A673 (cell line): Measurements from ENCODE around the gene FSIP1.

ENCODE experiments used
- CTCF ChIP-seq: fragments of 300-800, 200-600 bp; sonication (generic); conservative IDR thresholded peaks from 2 replicates; pipeline ENCODE4 v1.5.1; 2017; ENCODE audit warnings: low read depth, mild to moderate bottlenecking, antibody characterized with exemption, low read length, moderate library complexity, mixed read lengths
- EZH2 ChIP-seq: fragments of 200-600 bp; sonication (generic); IDR thresholded peaks from 2 replicates; pipeline ENCODE4 v1.6.1; 2017; ENCODE audit warnings: borderline replicate concordance, low read depth, mild to moderate bottlenecking, mixed read lengths, antibody characterized with exemption, low read length; ENCODE audit not compliant: poor library complexity, severe bottlenecking

- TF ChIP-seq EZH2 = no peak
- peak; percentile 54; the same call in 1 of the 2 replicates for TF ChIP-seq CTCF
Measured at GRCh38 chr15:39583596-39584265, 198.9 kb downstream of the FSIP1 start.
